ENCODE results near the gene CEP164. TPM values are rescaled to one million over a fixed set of nuclear protein-coding genes. Genes with fewer than 3 reads are reported as not detected.

Gene CEP164
- total RNA-seq, 2 experiments from 2014 or later = 33.0 to 36.7 TPM

DNA sequence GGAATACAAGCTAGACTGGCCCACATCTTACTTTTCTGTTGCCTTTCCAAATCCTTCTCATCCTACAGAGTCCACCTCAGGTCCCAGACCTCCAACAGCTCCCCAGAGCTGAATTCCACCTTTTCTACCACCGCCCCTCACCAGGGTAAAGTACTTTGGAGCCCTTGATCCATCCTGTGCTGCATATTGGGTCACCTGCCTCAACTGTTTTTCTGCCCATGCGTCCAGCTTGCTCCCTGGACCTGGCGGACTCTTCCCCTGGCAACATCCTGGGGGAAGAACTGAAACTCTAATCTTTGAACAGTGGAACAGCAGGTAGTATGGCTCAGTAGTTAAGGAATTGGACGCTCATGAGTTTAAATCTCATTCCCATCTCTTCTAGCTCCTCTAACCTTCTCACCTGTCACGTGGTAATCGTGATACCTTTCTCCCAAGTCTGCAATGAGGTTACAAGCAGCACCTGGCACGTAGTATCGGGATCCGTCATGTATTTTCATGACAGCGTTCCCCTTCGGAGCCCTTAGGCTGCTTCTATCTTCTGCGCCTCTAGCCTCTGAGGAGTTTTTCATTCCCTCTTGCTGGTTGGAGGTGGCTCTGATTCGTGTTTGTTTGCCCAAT is 98.1 kb downstream of the CEP164 start:
- Mint-ChIP-seq H3K36me3 (ENCODE audit: low read depth) (no peaks in the 10 kb centered on the region), H3K27me3 (no peaks in the 10 kb centered on the region), H3K4me1 (ENCODE audit: low read depth) (peaks cover 5% of the 10 kb centered on the region), H3K9me3 (no peaks in the 10 kb centered on the region), H3K4me3 (no peak overlapping the region), H3K27ac (no peak overlapping the region)
- Histone ChIP-seq H3K4me1 (ENCODE audit: insufficient read depth, low read length) (peaks cover 8% of the 10 kb centered on the region), H3K27ac (ENCODE audit: low read depth in 1 of 2, low read length in 2 of 2) (no peak overlapping the region), H3K4me3 (ENCODE audit: low read length) (no peak overlapping the region), H3K36me3 (ENCODE audit: insufficient read depth, low read length) (no peaks in the 10 kb centered on the region), H3K27me3 (ENCODE audit: control insufficient read depth in 1 of 2, insufficient read depth in 2 of 2, low read length in 2 of 2) (no peaks in the 10 kb centered on the region), H3K9me3 (ENCODE audit: control insufficient read depth in 1 of 2, insufficient read depth in 1 of 2, low read length in 2 of 2) (no peaks in the 10 kb centered on the region)
- CTCF ChIA-PET = interaction anchor here (0.6 to 2.0 kb wide), 7 partner anchors 10 to 746 kb away, joined by 3 to 5 read pairs (median 3); no protein-coding TSS in a partner anchor
- intact Hi-C loops (cut with DNase I, micrococcal nuclease) = loop anchor here (1.0 to 10.0 kb wide), 5 partner anchors 389 to 747 kb away; no protein-coding TSS in a partner anchor
- ATAC-seq (ENCODE audit: poor library complexity) (no peak), DNase-seq (peak in 1 of 14 experiments; percentile 11)
- TF ChIP-seq, protein P1, sequence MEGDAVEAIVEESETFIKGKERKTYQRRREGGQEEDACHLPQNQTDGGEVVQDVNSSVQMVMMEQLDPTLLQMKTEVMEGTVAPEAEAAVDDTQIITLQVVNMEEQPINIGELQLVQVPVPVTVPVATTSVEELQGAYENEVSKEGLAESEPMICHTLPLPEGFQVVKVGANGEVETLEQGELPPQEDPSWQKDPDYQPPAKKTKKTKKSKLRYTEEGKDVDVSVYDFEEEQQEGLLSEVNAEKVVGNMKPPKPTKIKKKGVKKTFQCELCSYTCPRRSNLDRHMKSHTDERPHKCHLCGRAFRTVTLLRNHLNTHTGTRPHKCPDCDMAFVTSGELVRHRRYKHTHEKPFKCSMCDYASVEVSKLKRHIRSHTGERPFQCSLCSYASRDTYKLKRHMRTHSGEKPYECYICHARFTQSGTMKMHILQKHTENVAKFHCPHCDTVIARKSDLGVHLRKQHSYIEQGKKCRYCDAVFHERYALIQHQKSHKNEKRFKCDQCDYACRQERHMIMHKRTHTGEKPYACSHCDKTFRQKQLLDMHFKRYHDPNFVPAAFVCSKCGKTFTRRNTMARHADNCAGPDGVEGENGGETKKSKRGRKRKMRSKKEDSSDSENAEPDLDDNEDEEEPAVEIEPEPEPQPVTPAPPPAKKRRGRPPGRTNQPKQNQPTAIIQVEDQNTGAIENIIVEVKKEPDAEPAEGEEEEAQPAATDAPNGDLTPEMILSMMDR (IDR thresholded peaks at IDR 0.05) = no peak
- POLR2A ChIA-PET = interaction anchor here (0.8 to 1.1 kb wide), 4 partner anchors 98 to 627 kb away, joined by 3 to 5 read pairs (median 4); partner anchors contain the start of gene CEP164

DNA sequence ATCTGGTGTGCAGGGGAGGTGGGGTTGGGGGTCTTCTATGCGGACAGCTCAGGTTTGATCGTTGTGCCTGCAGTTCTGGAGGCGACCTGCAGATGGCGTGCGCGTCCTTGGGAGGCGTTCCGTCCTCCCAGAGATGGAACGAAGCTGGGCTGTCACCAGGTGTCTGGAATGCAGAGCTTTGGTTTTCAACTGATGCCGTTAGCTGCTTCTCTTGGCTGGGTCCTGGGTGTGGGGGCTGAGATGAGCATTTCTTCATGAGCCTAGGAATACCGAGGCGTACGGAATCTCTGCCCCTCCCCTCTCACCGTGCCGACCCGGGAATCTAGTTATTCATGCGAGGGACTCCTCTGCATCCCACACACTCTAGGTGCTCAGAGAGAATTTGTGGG is 98.6 kb downstream of the CEP164 start:
- Mint-ChIP-seq H3K4me1 (ENCODE audit: low read depth) (peaks cover 5% of the 10 kb centered on the region), H3K27ac (no peak overlapping the region), H3K9me3 (no peaks in the 10 kb centered on the region), H3K36me3 (ENCODE audit: low read depth) (no peaks in the 10 kb centered on the region), H3K27me3 (no peaks in the 10 kb centered on the region), H3K4me3 (no peak overlapping the region)
- DNase-seq (peak; percentile 50 to 74 (median 61)), ATAC-seq (ENCODE audit: poor library complexity) (peak; percentile 48)
- POLR2A ChIA-PET = interaction anchor here (0.8 to 1.1 kb wide), 4 partner anchors 98 to 627 kb away, joined by 3 to 5 read pairs (median 4); partner anchors contain the start of gene CEP164
- intact Hi-C loops (cut with DNase I, micrococcal nuclease) = loop anchor here (1.0 to 10.0 kb wide), 5 partner anchors 389 to 746 kb away; no protein-coding TSS in a partner anchor
- no peak overlapping the region for H3K4me3 ChIP-seq (ENCODE audit: low read length)
- no peaks in the 10 kb centered on the region for H3K36me3 ChIP-seq (ENCODE audit: insufficient read depth, low read length)
- CTCF ChIA-PET = interaction anchor here (0.5 to 2.0 kb wide), 13 partner anchors 10 to 745 kb away, joined by 3 to 5 read pairs (median 3); no protein-coding TSS in a partner anchor
- TF ChIP-seq, protein P1 (IDR thresholded peaks at IDR 0.05) = peak; percentile 92
- no peaks in the 10 kb centered on the region for H3K9me3 ChIP-seq (ENCODE audit: control insufficient read depth in 1 of 2, insufficient read depth in 1 of 2, low read length in 2 of 2)
- peaks cover 8% of the 10 kb centered on the region for H3K4me1 ChIP-seq (ENCODE audit: insufficient read depth, low read length)
- no peak overlapping the region for H3K27ac ChIP-seq (ENCODE audit: low read depth in 1 of 2, low read length in 2 of 2)
- no peaks in the 10 kb centered on the region for H3K27me3 ChIP-seq (ENCODE audit: control insufficient read depth in 1 of 2, insufficient read depth in 2 of 2, low read length in 2 of 2)

DNA sequence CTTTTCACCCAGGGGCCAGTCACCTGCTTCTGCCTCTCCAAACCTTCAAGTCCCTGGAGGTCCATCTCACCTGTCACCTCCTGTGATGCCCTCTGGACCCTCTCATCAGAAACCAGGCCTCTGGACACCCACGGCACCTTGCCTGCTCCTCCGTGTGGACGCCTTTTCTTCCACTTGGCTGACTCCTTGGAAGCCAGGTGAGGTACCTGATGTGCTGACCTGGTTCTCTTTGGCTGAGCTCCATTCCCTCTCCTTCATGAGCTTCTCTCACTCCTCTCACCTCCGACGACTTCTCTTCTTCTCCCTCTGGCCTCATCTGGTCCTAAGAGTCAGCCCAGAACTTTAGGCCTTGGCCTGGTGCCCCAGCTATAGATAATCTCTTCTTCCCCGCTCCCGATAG is 99.3 kb downstream of the CEP164 start:
- Mint-ChIP-seq H3K27ac (no peak overlapping the region), H3K4me3 (no peak overlapping the region), H3K4me1 (ENCODE audit: low read depth) (peaks cover 5% of the 10 kb centered on the region), H3K27me3 (no peaks in the 10 kb centered on the region), H3K36me3 (ENCODE audit: low read depth) (no peaks in the 10 kb centered on the region), H3K9me3 (no peaks in the 10 kb centered on the region)
- Histone ChIP-seq H3K4me1 (ENCODE audit: insufficient read depth, low read length) (peaks cover 8% of the 10 kb centered on the region), H3K9me3 (ENCODE audit: control insufficient read depth in 1 of 2, insufficient read depth in 1 of 2, low read length in 2 of 2) (no peaks in the 10 kb centered on the region), H3K4me3 (ENCODE audit: low read length) (no peak overlapping the region), H3K27me3 (ENCODE audit: control insufficient read depth in 1 of 2, insufficient read depth in 2 of 2, low read length in 2 of 2) (no peaks in the 10 kb centered on the region), H3K36me3 (ENCODE audit: insufficient read depth, low read length) (no peaks in the 10 kb centered on the region), H3K27ac (ENCODE audit: low read depth in 1 of 2, low read length in 2 of 2) (no peak overlapping the region)
- ChIA-PET POLR2A (no interaction called here), CTCF (no interaction called here)
- intact Hi-C loops (cut with DNase I, micrococcal nuclease) = loop anchor here (1.0 to 10.0 kb wide), 5 partner anchors 388 to 745 kb away; no protein-coding TSS in a partner anchor
- no peak for DNase-seq
- no peak for ATAC-seq (ENCODE audit: poor library complexity)
- TF ChIP-seq, protein P1 (IDR thresholded peaks at IDR 0.05) = no peak
